A549 (cell line): Measurements from ENCODE around the gene CFH.

Experiments
- CEBPB ChIP-seq, 2 experiments: fragments of >200 bp in 1 of 2; sonication (Bioruptor Twin) in 1 of 2; formaldehyde crosslinking in 1 of 2; IDR thresholded peaks; 2 replicates each; pipeline ENCODE4 v1.6.1; 2012 to 2016
- CTCF ChIP-seq: fragments of >200 bp; sonication (Bioruptor Twin); formaldehyde crosslinking; IDR thresholded peaks from 3 replicates; pipeline ENCODE4 v1.5.1; 2016
- EHMT2 ChIP-seq: fragments of 200-600 bp; sonication (generic); IDR thresholded peaks from 2 replicates; pipeline ENCODE4 v1.6.1; 2016; ENCODE audit warnings: antibody characterized with exemption, low read depth, mild to moderate bottlenecking, moderate library complexity
- GATA3 ChIP-seq: IDR thresholded peaks from 2 replicates; pipeline ENCODE4 v1.6.1; 2012; ENCODE audit warnings: borderline replicate concordance
- HMGXB4 ChIP-seq: fragments of 250-450 bp; sonication (Bioruptor Pico); IDR thresholded peaks from 2 replicates; pipeline ENCODE4 v1.5.0; 2021; ENCODE audit warnings: mild to moderate bottlenecking, moderate library complexity, borderline replicate concordance
- JUNB ChIP-seq: fragments of >200 bp; sonication (Bioruptor Twin); formaldehyde crosslinking; IDR thresholded peaks from 2 replicates; pipeline ENCODE4 v1.6.1; 2016
- KDM1A ChIP-seq: fragments of 200-600 bp; sonication (generic); IDR thresholded peaks from 2 replicates; pipeline ENCODE4 v1.6.1; 2016; ENCODE audit warnings: low read depth, mild to moderate bottlenecking
- RNF2 ChIP-seq: fragments of 200-600 bp; sonication (generic); IDR thresholded peaks from 2 replicates; pipeline ENCODE4 v1.6.1; 2016; ENCODE audit warnings: low read depth, mild to moderate bottlenecking, antibody characterized with exemption, moderate library complexity, borderline replicate concordance

GRCh38 chr1:196774603-196775002 is 122.8 kb downstream of the CFH start, which contains the start of gene CFHR3:
- TF ChIP-seq CTCF (no peak), JUNB (no peak), EHMT2 (no peak), GATA3 (no peak), KDM1A (no peak), RNF2 (no peak), HMGXB4 (no peak), CEBPB (IDR thresholded peaks at IDR 0.05) (no peak)
